GM19023 (cell line): Measurements from ENCODE around the gene CILP2.

ENCODE experiments used
- ATAC-seq: cut with Tn5 transposase; IDR thresholded peaks from one replicate; pipeline ENCODE4 v1.9.1; 2021; ENCODE audit warnings: mild to moderate bottlenecking, moderate library complexity; ENCODE audit not compliant: unreplicated experiment

Gene CILP2

DNA sequence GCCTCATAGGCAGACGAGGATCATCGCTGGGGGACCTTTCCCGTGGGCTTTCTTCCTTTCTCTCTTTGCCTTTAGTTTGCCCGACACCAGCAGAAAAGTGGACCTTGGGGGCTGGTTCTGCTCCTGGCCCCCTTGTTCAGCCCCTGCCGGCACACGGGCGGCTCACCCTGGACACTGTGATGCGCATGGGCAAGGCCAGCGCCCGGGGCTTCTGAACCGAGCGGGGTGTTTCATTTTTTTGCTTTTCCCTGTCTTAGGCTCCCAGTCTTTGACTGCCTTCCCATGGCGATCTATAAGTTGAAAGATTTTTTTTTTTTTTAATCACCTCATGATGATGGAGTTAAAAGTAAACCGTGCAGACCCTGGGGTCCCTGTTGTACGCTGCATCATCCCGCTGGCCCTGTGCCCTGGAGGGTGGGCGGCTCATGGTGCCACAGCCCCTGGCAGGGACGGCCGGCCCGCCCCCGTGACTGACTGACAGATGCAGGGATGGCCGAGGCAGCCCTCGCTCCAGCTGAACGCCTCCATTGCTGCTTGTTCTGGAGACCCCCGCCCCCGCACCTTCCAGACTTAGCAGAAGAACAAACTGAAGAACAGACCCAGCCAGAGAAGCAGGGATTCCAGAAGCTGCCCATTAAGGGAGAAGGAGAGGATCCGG, 32.3 kb upstream of the CILP2 start:
- ATAC-seq: no peak

DNA sequence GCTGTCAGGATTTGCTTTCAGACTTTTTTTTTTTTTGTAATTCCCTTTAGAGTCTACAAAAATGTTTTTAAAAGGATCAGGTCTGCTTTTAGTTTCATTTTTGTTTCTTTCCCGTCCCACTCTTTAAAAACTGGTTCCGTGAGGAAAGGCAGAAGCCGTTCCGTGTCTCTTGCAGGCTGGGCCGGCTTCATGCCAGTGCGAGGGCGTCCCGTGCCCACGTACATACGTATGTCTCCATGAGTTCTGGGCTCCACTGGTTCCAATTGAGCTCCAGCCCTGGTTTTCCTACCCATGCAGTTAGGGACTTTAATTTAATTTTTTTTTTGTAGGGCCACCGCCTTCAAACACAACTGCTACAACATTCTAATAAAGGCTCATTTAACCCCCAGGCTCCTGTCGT, 31.5 kb upstream of the CILP2 start:
- no peak for ATAC-seq

DNA sequence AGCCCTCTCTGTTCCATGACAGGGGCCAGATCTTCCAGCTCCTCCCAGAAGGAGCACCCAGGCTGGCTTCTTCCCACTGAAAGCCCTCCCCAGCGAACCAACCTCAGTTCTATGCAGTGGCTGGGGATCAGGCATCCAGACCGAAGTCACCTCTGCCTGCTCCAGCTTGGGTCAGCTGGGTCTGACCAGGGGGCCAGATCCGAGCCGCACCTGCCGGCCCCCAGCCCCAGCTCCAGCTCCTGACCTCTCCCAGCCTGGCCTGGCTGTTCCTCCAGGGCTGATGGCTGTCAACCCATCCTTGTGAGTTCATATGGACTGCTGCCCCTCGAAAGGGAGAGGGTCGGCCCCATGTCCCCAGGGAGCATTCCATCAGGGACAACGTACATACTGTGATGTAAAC, 30.7 kb upstream of the CILP2 start:
- no peak for ATAC-seq

DNA sequence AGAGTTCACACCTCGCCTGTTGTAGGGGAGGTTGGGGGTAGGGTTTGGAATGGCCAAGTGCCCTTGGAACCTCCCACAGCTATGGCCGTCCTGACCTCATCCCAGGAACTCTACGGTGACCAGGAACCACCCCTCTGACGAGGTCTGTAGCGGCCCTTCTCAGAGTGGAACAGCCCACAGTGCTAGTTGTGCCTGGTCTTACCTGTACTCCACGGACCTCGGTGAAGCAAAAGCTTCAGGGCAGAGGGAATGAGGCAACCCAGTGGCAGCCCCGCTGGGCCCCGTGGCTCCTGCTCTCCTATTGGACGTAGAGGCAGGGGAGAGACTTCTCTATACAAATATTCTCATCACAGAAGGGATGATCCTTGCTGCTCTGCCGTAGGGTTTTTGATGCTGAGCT, 29.8 kb upstream of the CILP2 start:
- no peak for ATAC-seq

DNA sequence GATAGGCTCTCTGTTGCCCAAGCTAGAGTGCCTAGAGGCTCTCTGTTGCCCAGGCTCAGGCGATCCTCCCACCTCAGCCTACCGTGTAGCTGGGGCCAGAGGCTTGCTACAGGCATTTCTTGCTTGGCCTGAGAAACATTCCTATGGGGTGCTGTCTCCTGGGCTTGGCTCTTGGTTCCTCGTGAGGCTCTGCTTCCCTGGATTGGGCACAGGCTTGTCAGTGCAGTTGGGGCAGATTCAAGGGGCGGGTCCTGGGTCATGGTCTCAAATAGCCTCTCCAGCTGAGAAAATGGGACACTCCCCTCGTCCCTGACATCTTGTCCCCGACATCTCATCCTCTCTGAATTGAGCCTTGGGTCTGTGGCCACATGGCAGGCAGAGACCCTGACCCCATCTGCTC, 27.6 kb upstream of the CILP2 start:
- ATAC-seq: no peak

DNA sequence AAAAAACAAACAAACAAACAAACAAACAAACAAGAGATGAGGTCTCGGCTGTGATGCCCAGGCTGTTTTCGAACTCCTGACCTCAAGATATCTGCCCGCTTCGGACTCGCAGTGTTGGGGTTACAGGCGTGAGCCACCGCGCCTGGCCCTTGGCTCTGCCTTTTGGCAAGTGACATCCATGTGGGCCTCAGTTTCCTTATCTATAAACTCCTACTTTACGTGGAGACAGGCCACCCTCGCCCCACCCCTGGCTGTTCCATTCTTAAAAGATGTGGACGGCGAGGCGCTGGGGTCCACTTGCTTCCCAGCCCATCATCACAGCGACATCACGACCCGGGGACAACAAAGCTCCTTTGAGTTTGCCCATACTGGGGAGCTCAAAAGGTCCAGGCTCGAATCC, 24.4 kb upstream of the CILP2 start:
- ATAC-seq: no peak

DNA sequence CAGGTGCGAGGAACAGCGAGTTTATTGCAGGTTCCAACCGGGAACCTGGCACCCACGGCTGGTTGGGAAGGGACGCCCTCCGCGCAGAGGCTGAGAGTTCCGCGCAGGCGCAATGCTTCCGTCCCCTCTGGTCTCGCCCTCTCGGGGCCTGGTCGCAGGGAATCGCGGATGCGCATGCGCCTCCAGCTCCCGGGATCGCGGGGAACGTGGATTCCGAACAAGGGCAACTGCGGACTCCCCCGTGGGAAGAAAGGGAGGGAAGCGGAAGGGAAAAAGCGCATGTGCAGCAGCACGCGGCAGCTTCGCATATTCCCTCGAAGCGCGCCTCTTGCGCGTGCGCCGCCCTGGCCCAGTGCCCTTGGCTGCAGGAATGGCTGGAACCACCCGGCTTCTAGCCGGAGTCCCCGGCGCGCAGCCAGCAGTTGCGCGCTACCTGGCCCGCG, 23.8 kb upstream of the CILP2 start:
- no peak for ATAC-seq

DNA sequence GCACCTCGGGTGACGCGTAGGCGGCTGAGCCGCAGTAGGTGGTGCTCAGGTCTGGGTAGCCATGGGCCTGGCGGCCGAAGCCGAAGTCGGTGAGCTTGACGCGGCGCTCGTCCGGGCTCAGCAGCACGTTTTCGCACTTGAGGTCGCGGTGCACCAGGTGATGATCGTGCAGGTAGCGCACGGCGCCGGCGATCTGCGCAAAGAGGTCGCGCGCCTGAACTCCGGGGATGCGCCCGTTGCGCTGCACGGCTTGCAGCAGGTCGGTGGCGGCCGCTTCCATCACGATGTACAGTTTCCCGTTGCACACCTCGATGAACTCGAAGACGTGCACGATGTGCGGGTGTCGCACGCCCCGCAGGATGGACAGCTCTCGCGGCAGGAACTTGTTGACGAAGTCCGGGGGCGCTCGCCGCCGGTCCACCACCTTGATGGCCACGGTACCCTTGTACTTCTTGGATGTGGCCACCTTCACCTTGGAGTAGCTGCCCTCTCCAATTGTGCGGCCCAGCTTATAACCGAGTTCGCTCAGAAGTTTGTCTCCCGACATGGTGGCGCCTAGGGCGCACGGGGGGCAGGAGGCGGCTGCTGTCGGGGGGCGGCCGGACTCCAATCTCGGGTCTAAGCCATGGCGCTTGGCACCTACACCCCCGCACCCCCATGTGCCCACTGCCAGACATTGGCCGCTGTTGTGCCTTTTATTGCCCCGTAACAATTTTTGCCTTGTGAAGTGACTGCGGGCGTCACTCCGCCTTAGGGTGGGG, 23.0 kb upstream of the CILP2 start, which contains the start of gene TSSK6:
TSSK6 (minus strand) TSS at position 668 of the 761 bp plus-strand sequence; CDS start at position 547, 121 bp downstream.
- ATAC-seq: no peak

DNA sequence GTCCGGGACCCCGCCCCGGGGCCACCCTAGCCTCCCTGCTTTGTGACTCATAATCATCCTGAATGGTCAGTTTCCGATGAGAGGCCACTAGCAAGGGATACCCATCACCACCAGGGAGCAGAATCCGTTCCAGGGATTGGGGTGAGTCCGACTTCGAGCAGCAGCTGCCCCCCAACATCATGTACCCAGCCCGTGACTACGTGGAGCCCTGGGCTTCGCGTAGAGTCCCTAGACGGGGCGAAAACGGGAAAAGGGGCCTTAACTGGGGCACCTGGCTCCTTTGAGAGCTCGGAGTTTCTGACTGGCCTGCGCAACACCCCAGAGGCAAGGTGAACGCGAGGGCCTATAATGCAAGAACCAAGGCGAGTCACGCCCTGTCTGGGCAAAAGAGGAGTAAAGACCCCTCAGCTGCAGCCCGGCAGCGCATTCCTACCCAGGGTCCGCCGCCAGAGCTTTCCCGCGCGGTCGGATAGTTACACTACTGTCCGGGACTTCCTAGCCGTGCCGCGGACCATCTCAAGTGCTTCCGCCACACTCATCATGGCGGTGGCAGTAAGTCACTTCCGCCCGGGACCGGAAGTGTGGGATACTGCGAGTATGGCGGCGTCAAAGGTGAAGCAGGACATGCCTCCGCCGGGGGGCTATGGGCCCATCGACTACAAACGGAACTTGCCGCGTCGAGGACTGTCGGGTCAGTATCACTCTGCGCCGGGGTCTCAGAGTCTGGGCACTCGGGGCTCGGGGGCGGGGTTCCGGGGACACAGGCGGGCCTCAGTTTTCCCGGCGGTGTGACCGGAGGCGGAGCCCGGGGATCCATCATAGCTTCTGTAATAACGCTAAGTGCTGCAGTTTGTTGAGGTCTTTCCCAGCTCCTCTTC, 22.2 kb upstream of the CILP2 start, which contains the start of gene NDUFA13:
NDUFA13 (plus strand) TSS at position 584 of the 878 bp plus-strand sequence; CDS start at position 598, 14 bp downstream.
- ATAC-seq: peak; percentile 88

DNA sequence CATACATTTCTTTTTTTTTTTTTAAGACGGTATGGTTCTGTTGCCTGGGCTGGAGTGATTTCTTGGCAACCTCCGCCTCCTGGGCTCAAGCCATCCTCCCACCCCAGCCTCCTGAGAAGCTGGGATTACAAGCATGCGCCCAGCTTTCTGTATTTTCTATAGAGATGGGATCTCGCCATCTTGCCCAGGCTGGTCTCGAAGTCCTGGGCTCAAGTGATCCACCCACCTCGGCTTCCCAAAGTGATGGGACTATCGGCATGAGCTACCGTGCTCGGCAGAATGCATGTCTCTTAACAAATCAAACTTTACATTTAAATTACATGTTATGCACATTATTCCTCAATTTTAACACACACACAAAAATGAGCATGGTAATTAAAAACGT, 20.8 kb upstream of the CILP2 start:
- no peak for ATAC-seq

DNA sequence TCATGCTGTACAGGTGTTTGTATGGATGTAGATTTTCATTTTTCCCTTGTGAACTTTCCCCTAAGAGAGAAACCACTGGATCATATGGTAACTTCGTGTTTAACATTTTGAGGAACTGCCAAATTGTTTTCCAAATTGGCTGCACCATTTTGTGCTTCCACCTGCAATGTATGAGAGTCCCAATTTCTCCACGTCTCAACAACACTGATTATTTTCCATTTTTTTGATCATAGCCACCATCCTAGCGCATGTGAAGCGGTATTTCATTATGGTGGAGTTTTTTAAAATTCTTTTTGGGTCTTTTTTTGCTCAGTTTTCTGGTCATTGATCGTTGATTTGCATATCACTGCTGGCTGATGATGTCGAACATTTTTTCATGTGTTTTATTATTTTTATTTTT, 17.1 kb upstream of the CILP2 start:
- ATAC-seq: no peak

DNA sequence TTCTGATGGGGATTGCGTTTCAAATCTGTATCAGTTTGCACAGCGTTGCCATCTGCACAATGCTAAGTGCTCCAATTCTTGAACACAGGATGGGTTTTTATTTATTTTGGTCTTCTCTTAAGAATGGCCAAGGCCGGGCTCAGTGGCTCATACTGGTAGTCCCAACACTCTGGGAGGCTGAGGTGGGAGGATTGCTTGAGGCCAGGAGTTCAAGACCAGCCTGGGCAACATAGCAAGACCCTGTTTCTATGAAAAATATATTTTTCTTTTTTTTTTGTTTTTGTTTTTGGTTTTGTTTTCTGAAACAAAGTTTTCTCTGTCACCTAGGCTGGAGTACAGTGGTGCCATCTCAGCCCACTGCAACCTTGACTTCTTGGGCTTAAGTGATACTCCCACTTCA, 14.9 kb upstream of the CILP2 start:
- no peak for ATAC-seq

DNA sequence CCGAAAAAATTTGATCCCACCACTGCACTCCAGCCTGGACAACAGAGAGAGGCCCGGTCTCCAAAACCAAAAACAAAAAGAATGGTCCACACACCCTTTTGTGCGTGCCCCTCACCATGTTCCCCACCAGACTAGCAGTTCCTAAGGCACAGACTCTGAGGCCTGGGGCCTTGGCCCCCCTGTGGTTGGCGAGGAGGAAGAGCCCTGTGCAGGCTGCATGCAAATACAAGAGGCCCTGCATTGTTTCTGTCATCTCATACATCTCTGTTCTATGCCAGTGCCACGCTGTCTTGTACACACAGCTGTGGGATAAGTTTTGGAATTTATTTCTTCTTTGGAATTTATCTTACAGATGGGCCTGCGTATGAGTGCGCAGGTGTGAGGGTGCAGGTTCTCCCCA, 14.0 kb upstream of the CILP2 start:
- ATAC-seq: no peak

DNA sequence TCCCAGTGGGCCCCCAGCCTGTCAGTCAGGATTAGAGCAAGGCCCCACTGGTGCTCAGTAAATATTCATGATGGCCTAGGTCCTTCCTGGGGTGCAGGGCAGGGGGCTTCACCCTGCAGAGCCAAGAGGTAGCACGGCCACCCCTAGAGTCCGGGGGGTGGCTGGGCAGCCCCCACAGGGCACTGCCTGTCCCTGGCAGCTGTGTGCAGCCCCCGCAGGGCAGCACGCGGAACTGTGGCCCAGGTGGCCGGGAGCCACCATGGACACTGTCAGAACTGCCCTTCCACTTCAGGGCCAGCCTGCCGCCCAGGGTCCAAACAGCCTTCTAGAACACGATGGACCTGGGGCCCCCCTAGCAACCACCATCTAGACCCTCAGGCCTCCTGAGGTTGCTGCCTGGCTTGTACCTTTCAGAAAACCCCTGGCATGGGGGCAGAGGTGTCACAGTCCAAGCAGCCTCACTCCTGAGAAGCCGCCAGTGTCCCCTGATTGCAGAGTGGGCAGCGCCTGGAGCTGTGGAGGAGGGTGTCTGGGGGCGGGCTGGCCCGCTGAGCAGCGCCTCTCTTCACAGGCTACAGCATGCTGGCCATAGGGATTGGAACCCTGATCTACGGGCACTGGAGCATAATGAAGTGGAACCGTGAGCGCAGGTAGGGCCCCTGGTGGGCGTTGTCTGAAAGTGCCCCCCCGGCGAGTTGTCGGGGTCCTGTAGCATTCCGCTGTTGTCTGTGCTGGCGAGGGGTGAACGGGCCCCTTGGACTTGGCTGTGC, 12.3 kb upstream of the CILP2 start:
- no peak for ATAC-seq

DNA sequence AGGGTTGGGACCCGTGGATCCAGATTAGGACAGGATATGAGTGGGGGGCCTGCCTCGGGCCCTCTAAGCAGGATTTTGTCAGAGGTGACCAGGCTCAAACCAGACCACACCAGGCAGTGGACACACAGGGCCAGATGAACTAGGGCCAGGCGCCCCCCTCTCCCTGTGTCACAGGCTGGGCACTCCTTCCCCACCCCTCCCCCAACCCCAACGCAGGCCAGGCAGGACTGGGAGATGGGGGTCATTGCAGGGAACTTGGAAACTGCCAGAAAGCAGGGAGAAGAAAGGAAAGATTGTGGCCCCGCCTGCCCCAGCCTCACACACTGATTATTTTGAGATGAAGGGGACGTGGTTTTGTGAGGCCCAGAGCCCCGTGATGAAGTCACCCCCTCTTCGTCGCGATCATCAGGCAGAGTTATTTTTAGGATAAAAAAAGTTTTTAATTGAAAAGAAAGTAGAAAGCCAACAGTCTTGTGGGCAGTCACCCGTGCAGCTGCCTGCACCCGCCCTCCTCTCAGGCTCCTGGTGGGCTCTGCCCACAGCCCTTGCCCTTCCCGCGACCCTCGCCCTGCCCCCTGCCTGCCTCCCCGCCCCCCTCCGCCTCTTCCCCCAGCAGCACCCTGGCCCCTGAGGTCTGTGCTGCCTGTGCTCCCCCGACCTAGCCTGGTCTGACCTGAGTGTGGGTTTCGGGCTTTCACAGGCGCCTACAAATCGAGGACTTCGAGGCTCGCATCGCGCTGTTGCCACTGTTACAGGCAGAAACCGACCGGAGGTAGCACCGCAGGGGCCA, 11.3 kb upstream of the CILP2 start:
- no peak for ATAC-seq

DNA sequence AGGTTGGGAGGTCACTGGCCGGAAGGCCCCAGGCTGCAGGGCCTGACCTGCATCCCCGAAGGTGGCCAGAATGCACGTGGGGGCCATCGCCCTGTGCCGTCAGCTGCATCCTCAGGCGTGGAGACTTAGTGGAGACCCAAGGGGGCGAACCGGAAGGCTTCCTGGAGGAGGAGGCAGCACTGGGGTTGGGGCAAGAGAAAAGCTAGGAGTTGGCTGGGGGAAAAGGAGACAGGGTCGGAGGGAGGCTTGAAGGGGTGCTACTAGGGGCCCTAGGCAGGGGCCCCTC, 10.8 kb upstream of the CILP2 start:
- ATAC-seq: no peak

DNA sequence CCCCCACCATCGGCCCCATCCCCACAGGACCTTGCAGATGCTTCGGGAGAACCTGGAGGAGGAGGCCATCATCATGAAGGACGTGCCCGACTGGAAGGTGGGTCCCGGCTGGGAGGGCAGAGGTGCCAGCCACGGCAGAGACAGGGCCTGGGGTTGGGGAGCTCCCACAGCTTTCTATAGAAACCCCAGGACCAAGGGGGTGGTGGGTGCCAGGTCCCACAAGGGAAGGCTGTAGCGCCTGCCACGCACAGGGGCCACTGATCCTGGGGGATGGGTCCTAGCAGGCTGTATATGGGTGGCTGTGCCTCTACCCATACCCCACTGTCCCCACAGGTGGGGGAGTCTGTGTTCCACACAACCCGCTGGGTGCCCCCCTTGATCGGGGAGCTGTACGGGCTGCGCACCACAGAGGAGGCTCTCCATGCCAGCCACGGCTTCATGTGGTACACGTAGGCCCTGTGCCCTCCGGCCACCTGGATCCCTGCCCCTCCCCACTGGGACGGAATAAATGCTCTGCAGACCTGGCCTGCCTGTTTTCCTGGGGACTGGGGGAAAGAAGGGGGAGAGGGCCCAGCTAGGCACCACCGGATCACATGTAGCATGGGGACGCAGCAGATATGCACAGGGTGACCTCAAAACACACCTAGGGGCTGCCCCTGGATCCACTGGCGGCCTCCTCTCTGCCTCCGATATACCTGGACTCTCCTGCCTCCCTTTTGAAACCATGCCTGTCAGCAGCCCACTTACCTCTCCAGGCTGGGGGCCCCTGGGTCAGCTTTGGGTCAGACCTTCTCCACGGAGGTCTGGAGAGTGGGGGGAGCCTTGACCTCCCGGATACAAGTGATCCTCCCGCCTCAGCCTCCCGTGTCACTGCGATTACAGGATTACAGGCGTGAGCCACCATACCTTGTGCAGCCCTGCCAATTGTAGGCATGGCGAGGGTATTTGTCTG, 10.1 kb upstream of the CILP2 start:
- ATAC-seq: no peak

DNA sequence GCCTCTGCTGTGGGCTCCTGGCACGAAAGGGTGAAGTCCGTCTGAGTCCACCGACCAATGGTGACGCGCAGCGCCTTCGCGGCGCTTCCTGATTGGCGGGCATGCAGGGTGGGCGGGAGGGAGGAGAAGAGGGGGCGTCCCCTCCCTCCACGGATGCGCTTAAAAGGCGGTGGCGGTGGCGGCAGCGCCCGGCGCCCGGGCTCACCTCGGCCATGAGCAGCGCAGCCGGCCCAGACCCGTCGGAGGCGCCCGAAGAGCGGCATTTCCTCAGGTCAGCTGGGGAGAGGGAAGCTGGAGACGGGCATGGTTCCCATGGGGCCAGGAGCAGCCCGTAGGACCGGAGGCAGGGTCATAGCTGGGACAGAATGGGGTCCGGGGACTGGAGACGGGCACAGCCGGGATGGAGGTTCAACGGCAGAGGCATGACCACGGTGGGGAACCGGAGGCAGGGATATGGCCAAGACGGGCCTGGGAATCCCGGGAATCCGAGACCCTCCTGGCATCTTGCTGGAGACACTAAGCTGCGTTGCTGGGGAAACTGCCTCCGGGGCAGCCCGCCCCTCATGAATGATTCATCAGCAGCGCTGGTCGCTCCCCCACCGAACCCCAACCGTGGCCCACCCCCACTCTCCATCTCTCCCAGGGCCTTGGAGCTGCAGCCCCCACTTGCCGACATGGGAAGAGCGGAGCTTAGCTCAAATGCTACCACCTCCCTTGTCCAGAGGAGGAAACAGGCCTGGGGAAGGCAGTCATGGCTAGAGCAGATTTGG, 9.2 kb upstream of the CILP2 start, which contains the start of gene YJEFN3:
YJEFN3 (plus strand) TSS at position 191 of the 770 bp plus-strand sequence; CDS start at position 213, 22 bp downstream.
- ATAC-seq: no peak
